ENCODE data around the gene MAP1LC3B. TPM values are rescaled to one million over a fixed set of nuclear protein-coding genes. Genes with fewer than 3 reads are reported as not detected.

MAP1LC3B gene
- total RNA-seq, 1 donor from 2014 or later, result 64.5 TPM

DNA sequence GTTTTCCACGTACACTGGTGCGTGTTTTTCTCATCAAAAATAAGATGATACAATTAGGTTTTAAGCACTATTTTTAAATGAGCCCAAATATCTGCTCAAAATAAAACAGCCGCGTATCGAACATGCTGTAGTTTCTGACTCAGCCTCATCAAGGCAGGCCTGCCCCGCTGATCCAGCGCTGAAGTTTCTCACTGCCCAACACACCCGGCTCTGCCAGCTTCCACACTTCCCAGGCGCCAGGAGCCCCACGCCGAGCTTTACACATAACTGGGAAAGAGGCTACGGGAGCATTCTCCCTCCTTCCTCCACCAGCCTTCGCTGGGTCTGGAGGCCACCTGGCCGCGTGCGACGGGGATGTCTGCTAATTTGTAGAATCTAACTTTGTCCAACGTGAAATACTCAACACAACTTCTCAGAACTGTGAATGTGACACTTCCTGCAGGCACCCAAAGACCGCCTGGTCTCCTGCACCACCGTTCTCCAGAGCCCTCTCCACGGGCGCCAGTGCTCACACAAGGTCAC, 42.1 kb downstream of the MAP1LC3B start:
- no peak for ATAC-seq
- no peak overlapping the region for H3K27ac ChIP-seq
- TF ChIP-seq, protein P1, sequence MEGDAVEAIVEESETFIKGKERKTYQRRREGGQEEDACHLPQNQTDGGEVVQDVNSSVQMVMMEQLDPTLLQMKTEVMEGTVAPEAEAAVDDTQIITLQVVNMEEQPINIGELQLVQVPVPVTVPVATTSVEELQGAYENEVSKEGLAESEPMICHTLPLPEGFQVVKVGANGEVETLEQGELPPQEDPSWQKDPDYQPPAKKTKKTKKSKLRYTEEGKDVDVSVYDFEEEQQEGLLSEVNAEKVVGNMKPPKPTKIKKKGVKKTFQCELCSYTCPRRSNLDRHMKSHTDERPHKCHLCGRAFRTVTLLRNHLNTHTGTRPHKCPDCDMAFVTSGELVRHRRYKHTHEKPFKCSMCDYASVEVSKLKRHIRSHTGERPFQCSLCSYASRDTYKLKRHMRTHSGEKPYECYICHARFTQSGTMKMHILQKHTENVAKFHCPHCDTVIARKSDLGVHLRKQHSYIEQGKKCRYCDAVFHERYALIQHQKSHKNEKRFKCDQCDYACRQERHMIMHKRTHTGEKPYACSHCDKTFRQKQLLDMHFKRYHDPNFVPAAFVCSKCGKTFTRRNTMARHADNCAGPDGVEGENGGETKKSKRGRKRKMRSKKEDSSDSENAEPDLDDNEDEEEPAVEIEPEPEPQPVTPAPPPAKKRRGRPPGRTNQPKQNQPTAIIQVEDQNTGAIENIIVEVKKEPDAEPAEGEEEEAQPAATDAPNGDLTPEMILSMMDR (IDR thresholded peaks at IDR 0.05), result no peak
- intact Hi-C loops (cut with DNase I), result no loop called here
- no peak overlapping the region for H3K4me3 ChIP-seq
- no peak for DNase-seq
- peaks cover 35% of the 10 kb centered on the region for H3K36me3 ChIP-seq
- peaks cover 26% of the 10 kb centered on the region for H3K4me1 ChIP-seq
- H3K9me3 ChIP-seq, result no peaks in the 10 kb centered on the region
- H3K27me3 ChIP-seq (ENCODE audit: low read depth), result no peaks in the 10 kb centered on the region

DNA sequence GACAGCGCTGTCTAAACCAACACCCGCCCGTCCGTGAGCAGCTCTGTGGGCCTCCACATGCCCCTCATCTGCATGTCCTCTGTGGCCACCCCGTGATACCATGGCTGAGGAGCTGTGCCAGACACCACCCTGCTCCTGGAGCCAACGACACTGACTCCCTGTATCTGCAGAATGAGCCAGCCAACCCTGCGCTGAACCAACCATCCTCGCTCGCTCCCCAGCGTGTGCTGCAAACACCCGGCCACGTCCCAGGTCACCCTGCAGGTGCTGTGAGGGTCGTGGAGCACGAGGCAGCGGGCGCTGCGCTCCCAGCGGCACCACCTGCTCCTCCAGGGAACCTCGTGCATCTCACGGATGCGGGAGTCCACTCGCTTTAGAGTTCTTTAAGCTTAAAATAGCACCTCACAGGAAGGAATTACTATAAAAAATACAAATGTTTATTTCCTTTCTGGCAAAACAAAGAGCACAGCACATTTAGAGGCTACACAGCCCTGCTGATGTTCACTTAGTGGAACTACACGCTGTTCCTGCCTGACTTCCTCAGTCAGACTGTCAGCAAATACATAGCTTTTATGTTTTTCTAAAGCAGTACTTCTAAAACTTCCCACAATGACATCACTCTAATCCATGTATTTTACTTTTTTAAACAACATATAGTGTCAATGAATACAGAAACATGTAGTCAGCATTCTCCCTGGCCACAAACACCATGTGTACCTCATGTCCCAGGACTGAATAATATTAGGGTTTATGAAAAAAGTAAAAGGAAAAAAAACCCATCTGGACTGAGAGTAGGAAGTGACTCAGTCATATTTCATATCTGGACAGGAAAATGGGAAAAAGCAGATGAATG, 43.5 kb downstream of the MAP1LC3B start:
- H3K27me3 ChIP-seq (ENCODE audit: low read depth), result no peaks in the 10 kb centered on the region
- peak overlapping the region; percentile 7 for H3K4me3 ChIP-seq
- H3K9me3 ChIP-seq, result no peaks in the 10 kb centered on the region
- H3K27ac ChIP-seq, result peak overlapping the region; percentile 75
- ATAC-seq (peak; percentile 31 to 43), DNase-seq (no peak)
- peaks cover 26% of the 10 kb centered on the region for H3K4me1 ChIP-seq
- TF ChIP-seq, protein P1 (IDR thresholded peaks at IDR 0.05), result peak; percentile 5
- H3K36me3 ChIP-seq, result peaks cover 24% of the 10 kb centered on the region
- intact Hi-C loops (cut with DNase I), result no loop called here

DNA sequence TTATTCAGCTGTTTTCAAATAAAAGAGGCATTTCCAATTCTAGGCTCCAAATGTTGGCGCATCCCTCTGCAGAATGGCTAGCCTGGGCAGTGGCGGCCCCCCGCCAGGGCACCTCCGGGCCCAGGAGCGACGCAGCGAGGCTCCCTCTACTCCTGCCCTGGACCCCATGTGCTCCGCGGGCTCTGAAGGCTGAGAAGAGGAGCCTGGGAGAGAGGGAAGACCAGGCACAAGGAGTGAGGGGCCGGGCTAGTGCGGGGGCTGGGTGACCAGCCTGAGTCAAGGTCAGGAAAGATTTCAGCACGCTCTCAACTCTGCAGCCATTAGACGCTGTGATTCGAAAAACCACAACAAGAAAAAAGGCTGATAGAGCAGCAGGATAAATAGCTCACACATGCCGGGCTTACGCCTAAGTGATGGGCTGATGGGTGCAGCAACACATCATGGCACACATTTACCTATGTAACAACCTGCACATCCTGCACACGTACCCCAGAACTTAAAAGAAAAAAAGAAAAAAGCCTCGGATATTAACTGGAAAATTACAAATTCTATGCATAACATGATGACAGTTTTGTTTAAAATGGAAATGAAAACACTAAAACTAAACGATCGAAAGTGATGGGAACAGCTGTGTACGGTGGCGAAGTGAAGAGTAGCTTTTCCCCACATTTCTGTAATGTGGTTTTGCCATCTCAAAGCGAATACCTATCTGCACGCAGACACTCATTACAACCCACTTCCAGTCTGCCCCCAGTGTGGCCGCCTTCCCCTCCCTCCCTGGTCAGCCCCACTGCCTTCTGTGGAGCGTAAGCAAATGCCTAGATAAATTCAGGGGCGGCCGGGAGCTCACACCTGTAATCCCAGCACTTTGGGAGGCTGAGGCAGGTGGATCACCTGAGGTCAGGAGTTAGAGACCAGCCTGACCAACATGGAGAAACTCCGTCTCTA, 44.4 kb downstream of the MAP1LC3B start:
- intact Hi-C loops (cut with DNase I), result no loop called here
- Histone ChIP-seq H3K9me3 (no peaks in the 10 kb centered on the region), H3K36me3 (peaks cover 22% of the 10 kb centered on the region), H3K27ac (peak overlapping the region; percentile 75), H3K4me3 (no peak overlapping the region), H3K27me3 (ENCODE audit: low read depth) (no peaks in the 10 kb centered on the region), H3K4me1 (peaks cover 26% of the 10 kb centered on the region)
- ATAC-seq, result peak in 1 of 2 donors; percentile 19
- TF ChIP-seq, protein P1 (IDR thresholded peaks at IDR 0.05), result no peak
- DNase-seq, result no peak

DNA sequence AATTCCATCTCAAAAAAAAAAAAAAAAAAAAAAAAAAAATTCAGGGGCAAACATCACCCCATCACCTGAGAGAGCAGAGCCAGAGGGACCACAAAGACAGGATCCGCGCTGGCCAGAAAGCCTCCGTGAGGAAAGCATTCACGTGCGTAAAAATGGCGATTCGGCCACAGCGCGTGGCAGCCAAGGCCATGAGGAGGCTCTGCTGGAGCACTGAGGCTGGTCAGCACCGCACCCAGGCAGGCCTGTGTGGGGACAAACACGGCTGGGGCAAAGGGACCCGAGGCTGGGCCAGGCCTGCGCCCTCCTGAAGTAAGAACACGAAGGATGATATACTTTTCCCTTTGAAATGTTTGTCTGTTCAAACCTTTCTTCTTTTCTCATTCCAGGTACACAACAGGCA, 45.2 kb downstream of the MAP1LC3B start:
- no peak for DNase-seq
- intact Hi-C loops (cut with DNase I), result no loop called here
- Histone ChIP-seq H3K27me3 (ENCODE audit: low read depth) (no peaks in the 10 kb centered on the region), H3K9me3 (no peaks in the 10 kb centered on the region), H3K4me1 (peaks cover 26% of the 10 kb centered on the region), H3K27ac (no peak overlapping the region), H3K36me3 (peaks cover 14% of the 10 kb centered on the region), H3K4me3 (no peak overlapping the region)
- no peak for ATAC-seq
- TF ChIP-seq, protein P1 (IDR thresholded peaks at IDR 0.05), result no peak

DNA sequence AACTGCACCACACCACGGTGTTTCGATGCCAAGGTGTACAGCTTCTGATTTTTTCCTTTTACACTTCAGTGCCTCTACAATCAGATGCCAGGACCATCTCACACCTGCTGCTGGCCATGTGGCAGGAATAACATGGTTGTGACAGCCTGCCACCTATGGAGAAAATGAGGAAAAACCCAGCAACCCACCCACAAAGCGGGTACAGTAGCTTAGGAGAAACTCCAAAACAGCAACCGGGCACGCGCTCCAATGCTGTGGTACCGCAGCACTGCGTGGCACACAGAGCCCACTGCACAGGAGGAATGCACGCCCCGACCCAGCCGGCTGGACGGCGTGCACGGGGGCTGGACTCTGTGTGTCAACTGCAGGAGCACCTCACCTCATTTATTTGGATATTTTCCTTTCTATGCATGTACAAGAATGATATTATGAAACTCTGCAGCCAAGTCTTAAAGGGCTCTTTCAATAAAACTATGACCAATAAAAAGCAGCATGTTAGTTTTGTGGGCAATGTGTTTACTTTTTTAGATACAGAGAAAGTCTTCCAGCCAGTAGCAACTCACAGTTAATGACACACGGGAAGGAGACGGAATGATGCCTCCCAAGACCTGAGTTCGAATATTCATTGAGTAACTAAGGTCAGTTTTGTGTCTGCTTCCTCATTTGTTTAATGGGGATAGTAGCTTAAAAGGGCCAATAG, 45.9 kb downstream of the MAP1LC3B start:
- Histone ChIP-seq H3K9me3 (no peaks in the 10 kb centered on the region), H3K27me3 (ENCODE audit: low read depth) (no peaks in the 10 kb centered on the region), H3K4me1 (peaks cover 26% of the 10 kb centered on the region), H3K27ac (no peak overlapping the region), H3K36me3 (peaks cover 9% of the 10 kb centered on the region), H3K4me3 (no peak overlapping the region)
- TF ChIP-seq, protein P1 (IDR thresholded peaks at IDR 0.05), result no peak
- ATAC-seq, result no peak
- no peak for DNase-seq
- intact Hi-C loops (cut with DNase I), result no loop called here

All from lower lobe of right lung (tissue), 2 donors.